ENCODE results near the gene VKORC1.

Gene VKORC1

GRCh38 chr16:31108035-31108793 is 13.6 kb upstream of the VKORC1 start, which contains the start of gene BCKDK:
Gene BCKDK (plus strand): TSS chr16:31108386. CDS start chr16:31109224, 838 bp downstream.
- Histone ChIP-seq H2AK5ac (ENCODE audit: low read length) (peak within 1 kb of the TSS; percentile 83), H3K27ac (ENCODE audit: low read depth, low read length) (no peak within 1 kb of the TSS), H3K27me3 (ENCODE audit: insufficient read depth, low read length) (no peaks in the 10 kb centered on the region), H3K4me2 (ENCODE audit: low read length) (peak within 1 kb of the TSS; percentile 92), H3K9ac (ENCODE audit: low read length) (peak within 1 kb of the TSS; percentile 93), H3K4ac (ENCODE audit: low read depth, low read length) (peak within 1 kb of the TSS; percentile 96), H2BK5ac (ENCODE audit: low read depth, low read length, poor library complexity) (peak within 1 kb of the TSS; percentile 78), H3K36me3 (ENCODE audit: control insufficient read depth in 1 of 2, insufficient read depth in 2 of 2, low read length in 2 of 2) (peaks cover 36 to 40% of the 10 kb centered on the region in 2 experiments), H3K18ac (ENCODE audit: low read length) (peak within 1 kb of the TSS; percentile 95), H3K14ac (ENCODE audit: low read length) (peak within 1 kb of the TSS; percentile 99), H2AFZ (ENCODE audit: insufficient read depth, low read length, poor library complexity) (peak within 1 kb of the TSS; percentile 100), H2BK120ac (ENCODE audit: insufficient read depth, low read length, poor library complexity) (peak within 1 kb of the TSS; percentile 94), H3K4me3 (ENCODE audit: low read depth, low read length) (peak within 1 kb of the TSS; percentile 97), H2BK12ac (ENCODE audit: low read length) (no peak within 1 kb of the TSS), H4K91ac (ENCODE audit: low read depth, low read length) (peak within 1 kb of the TSS; percentile 97), H3K4me1 (ENCODE audit: control insufficient read depth in 1 of 2, insufficient read depth in 2 of 2, low read length in 2 of 2) (peaks cover 0 to 14% of the 10 kb centered on the region in 2 experiments), H3K79me2 (ENCODE audit: control insufficient read depth, insufficient read depth, low read length, poor library complexity) (peaks cover 6% of the 10 kb centered on the region), H3K79me1 (ENCODE audit: low read length) (peaks cover 6% of the 10 kb centered on the region), H4K12ac (ENCODE audit: low read depth, low read length) (peak within 1 kb of the TSS; percentile 96), H3K9me3 (ENCODE audit: insufficient read depth, low read depth, low read length) (peaks cover 2% of the 10 kb centered on the region), H4K8ac (ENCODE audit: low read depth, low read length) (peak within 1 kb of the TSS; percentile 98), H3K23ac (ENCODE audit: low read length) (no peak within 1 kb of the TSS)
- DNase-seq = peak in 1 of 2 donors; percentile 56
- no CpG with 5 or more reads among the region's 68 CpGs for WGBS (ENCODE audit: extremely low coverage, insufficient coverage, insufficient read length)

- H2BK5ac ChIP-seq (ENCODE audit: low read depth, low read length, poor library complexity) = no peak overlapping the region
- WGBS (ENCODE audit: extremely low coverage, insufficient coverage, insufficient read length) = no CpG with 5 or more reads among the region's 6 CpGs
- peaks cover 0 to 14% of the 10 kb centered on the region in 2 experiments for H3K4me1 ChIP-seq (ENCODE audit: control insufficient read depth in 1 of 2, insufficient read depth in 2 of 2, low read length in 2 of 2)
- no peak overlapping the region for H3K23ac ChIP-seq (ENCODE audit: low read length)
- peaks cover 3% of the 10 kb centered on the region for H3K9me3 ChIP-seq (ENCODE audit: insufficient read depth, low read depth, low read length)
- no peak overlapping the region for H2AK5ac ChIP-seq (ENCODE audit: low read length)
- H4K12ac ChIP-seq (ENCODE audit: low read depth, low read length) = no peak overlapping the region
- no peak overlapping the region for H3K14ac ChIP-seq (ENCODE audit: low read length)
- H3K4me2 ChIP-seq (ENCODE audit: low read length) = no peak overlapping the region
- H3K18ac ChIP-seq (ENCODE audit: low read length) = no peak overlapping the region
- no peak overlapping the region for H4K8ac ChIP-seq (ENCODE audit: low read depth, low read length)
- no peak overlapping the region for H4K91ac ChIP-seq (ENCODE audit: low read depth, low read length)
- peaks cover 33 to 34% of the 10 kb centered on the region in 2 experiments for H3K36me3 ChIP-seq (ENCODE audit: control insufficient read depth in 1 of 2, insufficient read depth in 2 of 2, low read length in 2 of 2)
- H3K4ac ChIP-seq (ENCODE audit: low read depth, low read length) = no peak overlapping the region
- no peak overlapping the region for H3K27ac ChIP-seq (ENCODE audit: low read depth, low read length)
- DNase-seq = no peak
- H3K79me1 ChIP-seq (ENCODE audit: low read length) = peaks cover 6% of the 10 kb centered on the region
- H2BK12ac ChIP-seq (ENCODE audit: low read length) = no peak overlapping the region
- no peak overlapping the region for H3K4me3 ChIP-seq (ENCODE audit: low read depth, low read length)
- H2BK120ac ChIP-seq (ENCODE audit: insufficient read depth, low read length, poor library complexity) = no peak overlapping the region
- H3K27me3 ChIP-seq (ENCODE audit: insufficient read depth, low read length) = no peaks in the 10 kb centered on the region
- no peak overlapping the region for H3K9ac ChIP-seq (ENCODE audit: low read length)
- H2AFZ ChIP-seq (ENCODE audit: insufficient read depth, low read length, poor library complexity) = no peak overlapping the region
- H3K79me2 ChIP-seq (ENCODE audit: control insufficient read depth, insufficient read depth, low read length, poor library complexity) = peaks cover 6% of the 10 kb centered on the region
Observed at GRCh38 chr16:31107465-31107867, 12.9 kb upstream of the VKORC1 start.

- H2AFZ ChIP-seq (ENCODE audit: insufficient read depth, low read length, poor library complexity) = no peak overlapping the region
- no peak overlapping the region for H2BK5ac ChIP-seq (ENCODE audit: low read depth, low read length, poor library complexity)
- H3K4me2 ChIP-seq (ENCODE audit: low read length) = no peak overlapping the region
- no peak overlapping the region for H4K91ac ChIP-seq (ENCODE audit: low read depth, low read length)
- H4K8ac ChIP-seq (ENCODE audit: low read depth, low read length) = no peak overlapping the region
- H3K79me2 ChIP-seq (ENCODE audit: control insufficient read depth, insufficient read depth, low read length, poor library complexity) = peaks cover 6% of the 10 kb centered on the region
- peaks cover 6% of the 10 kb centered on the region for H3K79me1 ChIP-seq (ENCODE audit: low read length)
- no peak overlapping the region for H3K4me3 ChIP-seq (ENCODE audit: low read depth, low read length)
- H2BK120ac ChIP-seq (ENCODE audit: insufficient read depth, low read length, poor library complexity) = no peak overlapping the region
- H3K9ac ChIP-seq (ENCODE audit: low read length) = no peak overlapping the region
- DNase-seq = no peak
- H3K18ac ChIP-seq (ENCODE audit: low read length) = no peak overlapping the region
- peaks cover 0 to 14% of the 10 kb centered on the region in 2 experiments for H3K4me1 ChIP-seq (ENCODE audit: control insufficient read depth in 1 of 2, insufficient read depth in 2 of 2, low read length in 2 of 2)
- no peaks in the 10 kb centered on the region for H3K27me3 ChIP-seq (ENCODE audit: insufficient read depth, low read length)
- H3K9me3 ChIP-seq (ENCODE audit: insufficient read depth, low read depth, low read length) = peaks cover 3% of the 10 kb centered on the region
- H3K36me3 ChIP-seq (ENCODE audit: control insufficient read depth in 1 of 2, insufficient read depth in 2 of 2, low read length in 2 of 2) = peaks cover 26 to 27% of the 10 kb centered on the region in 2 experiments
- no CpG with 5 or more reads among the region's 28 CpGs for WGBS (ENCODE audit: extremely low coverage, insufficient coverage, insufficient read length)
- no peak overlapping the region for H2BK12ac ChIP-seq (ENCODE audit: low read length)
- H3K4ac ChIP-seq (ENCODE audit: low read depth, low read length) = no peak overlapping the region
- no peak overlapping the region for H4K12ac ChIP-seq (ENCODE audit: low read depth, low read length)
- no peak overlapping the region for H2AK5ac ChIP-seq (ENCODE audit: low read length)
- H3K23ac ChIP-seq (ENCODE audit: low read length) = no peak overlapping the region
- no peak overlapping the region for H3K14ac ChIP-seq (ENCODE audit: low read length)
- H3K27ac ChIP-seq (ENCODE audit: low read depth, low read length) = no peak overlapping the region
Observed at GRCh38 chr16:31106509-31107464, 12.2 kb upstream of the VKORC1 start.

- Histone ChIP-seq H3K36me3 (ENCODE audit: control insufficient read depth in 1 of 2, insufficient read depth in 2 of 2, low read length in 2 of 2) (peaks cover 15 to 17% of the 10 kb centered on the region in 2 experiments), H3K4me3 (ENCODE audit: low read depth, low read length) (no peak overlapping the region), H3K4me1 (ENCODE audit: control insufficient read depth in 1 of 2, insufficient read depth in 2 of 2, low read length in 2 of 2) (peaks cover 0 to 14% of the 10 kb centered on the region in 2 experiments), H3K27me3 (ENCODE audit: insufficient read depth, low read length) (no peaks in the 10 kb centered on the region), H2BK5ac (ENCODE audit: low read depth, low read length, poor library complexity) (no peak overlapping the region), H3K23ac (ENCODE audit: low read length) (no peak overlapping the region), H4K91ac (ENCODE audit: low read depth, low read length) (no peak overlapping the region), H3K79me2 (ENCODE audit: control insufficient read depth, insufficient read depth, low read length, poor library complexity) (peaks cover 6% of the 10 kb centered on the region), H3K4me2 (ENCODE audit: low read length) (peak overlapping the region; percentile 29), H3K79me1 (ENCODE audit: low read length) (peaks cover 6% of the 10 kb centered on the region), H3K4ac (ENCODE audit: low read depth, low read length) (no peak overlapping the region), H2AFZ (ENCODE audit: insufficient read depth, low read length, poor library complexity) (peak overlapping the region; percentile 32), H2BK120ac (ENCODE audit: insufficient read depth, low read length, poor library complexity) (no peak overlapping the region), H3K9ac (ENCODE audit: low read length) (no peak overlapping the region), H2BK12ac (ENCODE audit: low read length) (no peak overlapping the region), H3K14ac (ENCODE audit: low read length) (no peak overlapping the region), H4K12ac (ENCODE audit: low read depth, low read length) (no peak overlapping the region), H3K27ac (ENCODE audit: low read depth, low read length) (no peak overlapping the region), H2AK5ac (ENCODE audit: low read length) (no peak overlapping the region), H4K8ac (ENCODE audit: low read depth, low read length) (no peak overlapping the region), H3K9me3 (ENCODE audit: insufficient read depth, low read depth, low read length) (peaks cover 3% of the 10 kb centered on the region), H3K18ac (ENCODE audit: low read length) (no peak overlapping the region)
- peak; percentile 69 to 87 for DNase-seq
- no CpG with 5 or more reads among the region's 33 CpGs for WGBS (ENCODE audit: extremely low coverage, insufficient coverage, insufficient read length)
Observed at GRCh38 chr16:31105677-31106213, 11.1 kb upstream of the VKORC1 start.
